BJ (cell line): ENCODE data around the gene SPDYE5. TPM values are rescaled to one million over a fixed set of nuclear protein-coding genes. Genes with fewer than 3 reads are reported as not detected.

Experiments
- CTCF ChIA-PET: fragments of 350-600 bp; formaldehyde crosslinking; extraction: SDS; loops from one replicate; lab custom pipeline; 2021; ENCODE audit warnings: antibody characterized with exemption, inconsistent platforms; lab: Yijun Ruan, JAX
- POLR2A ChIA-PET: fragments of 300-600 bp; sonication (Branson Sonifier 250); formaldehyde crosslinking; extraction: SDS; loops from one replicate; lab custom pipeline; 2021; ENCODE audit warnings: antibody characterized with exemption; lab: Charles Lee
- DNase-seq: peaks from one replicate; pipeline ENCODE4 v3.0.0-alpha.2; 2011; ENCODE audit warnings: low read depth
- H3K27me3 ChIP-seq: 2 replicates; pipeline ENCODE4 v1.6.0; 2011; ENCODE audit warnings: low read length; ENCODE audit not compliant: control insufficient read depth, insufficient read depth
- H3K36me3 ChIP-seq: 2 replicates; pipeline ENCODE4 v1.5.1; 2011; ENCODE audit warnings: low read length; ENCODE audit not compliant: control insufficient read depth, insufficient read depth
- H3K4me3 ChIP-seq: 2 replicates; pipeline ENCODE4 v1.5.1; 2011; ENCODE audit warnings: low read depth, mild to moderate bottlenecking, control low read depth, low read length
- polyA plus RNA-seq: library from polyadenylated mRNA; depleted of rRNA; stranded (reverse); fragments of >200 nt; gene quantifications from 2 replicates; pipeline ENCODE4 v1.2.3, GENCODE V29; 2011; rRNA removed
- small RNA-seq: library from RNA; depleted of rRNA; stranded (forward); fragments of <200 nt; gene quantifications from one replicate; pipeline ENCODE3, GENCODE V24; 2012; ENCODE audit warnings: low replicate concordance, low read depth; ENCODE audit not compliant: insufficient read length
- TF ChIP-seq, protein P1 (sequence below): IDR thresholded peaks from 2 replicates; pipeline ENCODE4 v1.5.1; 2011; ENCODE audit warnings: low read depth, mild to moderate bottlenecking, control low read depth, inconsistent platforms, low read length, moderate library complexity; ENCODE audit not compliant: insufficient read depth

Gene SPDYE5
- polyA plus RNA-seq, 1 experiment = 0.04 TPM

GRCh38 chr7:75546237-75547015, 54.3 kb downstream of the SPDYE5 start:
- Histone ChIP-seq H3K4me3 (no peak overlapping the region), H3K27me3 (no peaks in the 10 kb centered on the region), H3K36me3 (0 out of 2 replicates have a peak, but pooled peaks cover 1% of the 10 kb centered on the region)
- ChIA-PET POLR2A (no interaction called here), CTCF (interaction anchor here (1.0 kb wide), 1 partner anchor 12 kb away, joined by 3 read pairs; no protein-coding TSS in a partner anchor)
- TF ChIP-seq, protein P1, sequence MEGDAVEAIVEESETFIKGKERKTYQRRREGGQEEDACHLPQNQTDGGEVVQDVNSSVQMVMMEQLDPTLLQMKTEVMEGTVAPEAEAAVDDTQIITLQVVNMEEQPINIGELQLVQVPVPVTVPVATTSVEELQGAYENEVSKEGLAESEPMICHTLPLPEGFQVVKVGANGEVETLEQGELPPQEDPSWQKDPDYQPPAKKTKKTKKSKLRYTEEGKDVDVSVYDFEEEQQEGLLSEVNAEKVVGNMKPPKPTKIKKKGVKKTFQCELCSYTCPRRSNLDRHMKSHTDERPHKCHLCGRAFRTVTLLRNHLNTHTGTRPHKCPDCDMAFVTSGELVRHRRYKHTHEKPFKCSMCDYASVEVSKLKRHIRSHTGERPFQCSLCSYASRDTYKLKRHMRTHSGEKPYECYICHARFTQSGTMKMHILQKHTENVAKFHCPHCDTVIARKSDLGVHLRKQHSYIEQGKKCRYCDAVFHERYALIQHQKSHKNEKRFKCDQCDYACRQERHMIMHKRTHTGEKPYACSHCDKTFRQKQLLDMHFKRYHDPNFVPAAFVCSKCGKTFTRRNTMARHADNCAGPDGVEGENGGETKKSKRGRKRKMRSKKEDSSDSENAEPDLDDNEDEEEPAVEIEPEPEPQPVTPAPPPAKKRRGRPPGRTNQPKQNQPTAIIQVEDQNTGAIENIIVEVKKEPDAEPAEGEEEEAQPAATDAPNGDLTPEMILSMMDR = no peak
- DNase-seq = no peak

Small RNA genes within 50 kb of the gene (small RNA-seq; reads per million reads assigned to genes)
- gene AC211429.1 = not detected
- not detected for gene RF00019

Other genes starting within 250 kb of the SPDYE5 start
- 0.39 and 0.59 TPM in 2 replicates for gene TRIM73, start 96.7 kb upstream of the SPDYE5 start, polyA plus RNA-seq
- gene POM121C, start 6.0 kb upstream of the SPDYE5 start, polyA plus RNA-seq = 7.4 and 7.9 TPM in 2 replicates
- 6.5 and 7.5 TPM in 2 replicates for gene HIP1, start 246.6 kb downstream of the SPDYE5 start, polyA plus RNA-seq